Kidney epithelial cell (primary cell): ENCODE results near the gene CPEB3. TPM values are rescaled to one million over a fixed set of nuclear protein-coding genes. Genes with fewer than 3 reads are reported as not detected.

ENCODE experiments used
- DNase-seq: peaks from one replicate; pipeline ENCODE4 v3.0.0-alpha.2; 2010; ENCODE audit warnings: low read depth
- H3K27me3 ChIP-seq: 2 replicates; pipeline ENCODE4 v1.6.0; 2011; ENCODE audit warnings: low read length; ENCODE audit not compliant: control insufficient read depth, insufficient read depth
- H3K36me3 ChIP-seq: 2 replicates; pipeline ENCODE4 v1.5.1; 2011; ENCODE audit warnings: low read length; ENCODE audit not compliant: control insufficient read depth, insufficient read depth
- H3K4me3 ChIP-seq: 2 replicates; pipeline ENCODE4 v1.5.1; 2011; ENCODE audit warnings: low read depth, mild to moderate bottlenecking, control low read depth, low read length
- CTCF ChIP-seq: IDR thresholded peaks from 2 replicates; pipeline ENCODE4 v1.5.1; 2011; ENCODE audit warnings: mild to moderate bottlenecking, moderate library complexity, low read length, control low read depth, inconsistent platforms; ENCODE audit not compliant: insufficient read depth, poor library complexity, severe bottlenecking
- total RNA-seq: library from RNA; depleted of rRNA; stranded (reverse); fragments of >200 nt; gene quantifications from 2 replicates; pipeline ENCODE4 v1.2.3, GENCODE V29; 2015

The CPEB3 gene
- total RNA-seq, 1 donor from 2014 or later = 1.2 TPM

- Histone ChIP-seq H3K4me3 (no peak overlapping the region), H3K27me3 (no peaks in the 10 kb centered on the region), H3K36me3 (no peaks in the 10 kb centered on the region)
- TF ChIP-seq CTCF = no peak
- no peak for DNase-seq
Measured at GRCh38 chr10:92313750-92314149, 22.9 kb upstream of the CPEB3 start.

- Histone ChIP-seq H3K36me3 (no peaks in the 10 kb centered on the region), H3K27me3 (no peaks in the 10 kb centered on the region), H3K4me3 (no peak overlapping the region)
- no peak for TF ChIP-seq CTCF
- no peak for DNase-seq
Measured at GRCh38 chr10:92309272-92309671, 18.4 kb upstream of the CPEB3 start.

- no peak for DNase-seq
- Histone ChIP-seq H3K36me3 (no peaks in the 10 kb centered on the region), H3K27me3 (no peaks in the 10 kb centered on the region), H3K4me3 (no peak overlapping the region)
- no peak for TF ChIP-seq CTCF
Measured at GRCh38 chr10:92305133-92306072, 14.5 kb upstream of the CPEB3 start.

GRCh38 chr10:92304061-92304460 lies 13.2 kb upstream of the CPEB3 start:
- H3K4me3 ChIP-seq = no peak overlapping the region
- DNase-seq = no peak
- H3K36me3 ChIP-seq = no peaks in the 10 kb centered on the region
- TF ChIP-seq CTCF = no peak
- no peaks in the 10 kb centered on the region for H3K27me3 ChIP-seq

- Histone ChIP-seq H3K36me3 (no peaks in the 10 kb centered on the region), H3K27me3 (no peaks in the 10 kb centered on the region), H3K4me3 (no peak overlapping the region)
- no peak for DNase-seq
- TF ChIP-seq CTCF = no peak
Measured at GRCh38 chr10:92303096-92303495, 12.2 kb upstream of the CPEB3 start.
